ENCODE results near the gene STXBP1.
"Not testable (repeated sequence)": the region's sequence is repeated elsewhere in the genome, so short reads cannot be mapped to it uniquely, and the experiment has no call there.

STXBP1 gene

DNA sequence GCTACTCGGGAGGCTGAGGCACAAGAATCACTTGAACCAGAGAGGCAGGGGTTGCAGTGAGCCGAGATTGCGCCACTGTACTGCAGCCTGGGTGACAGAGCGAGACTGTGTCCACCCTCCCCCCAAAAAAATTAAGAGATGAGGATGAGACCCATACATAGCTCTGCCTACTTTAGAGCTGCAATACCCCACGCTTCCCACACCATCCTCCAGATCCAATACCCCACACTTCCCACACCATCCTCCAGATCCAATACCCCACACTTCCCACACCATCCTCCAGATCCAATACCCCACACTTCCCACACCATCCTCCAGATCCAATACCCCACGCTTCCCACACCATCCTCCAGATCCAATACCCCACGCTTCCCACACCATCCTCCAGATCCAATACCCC lies 34.9 kb upstream of the STXBP1 start:
- DNase-seq, result not testable (repeated sequence)

DNA sequence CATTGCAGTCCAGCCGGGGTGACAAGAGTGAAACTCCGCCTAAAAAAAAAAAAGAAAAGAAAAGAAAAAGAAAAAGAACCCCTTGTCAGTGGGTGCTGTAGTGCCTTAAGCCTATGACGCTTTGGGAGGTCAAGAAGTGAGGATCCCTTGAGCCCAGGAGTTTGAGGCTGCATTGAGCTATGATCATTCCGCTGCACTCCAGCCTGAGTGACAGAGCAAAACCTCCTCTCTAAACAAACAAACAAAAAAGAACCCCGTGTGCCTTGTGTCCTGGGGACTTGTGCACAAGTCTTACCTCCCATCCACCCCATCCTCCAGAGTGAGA lies 33.5 kb upstream of the STXBP1 start:
- no peak for DNase-seq

DNA sequence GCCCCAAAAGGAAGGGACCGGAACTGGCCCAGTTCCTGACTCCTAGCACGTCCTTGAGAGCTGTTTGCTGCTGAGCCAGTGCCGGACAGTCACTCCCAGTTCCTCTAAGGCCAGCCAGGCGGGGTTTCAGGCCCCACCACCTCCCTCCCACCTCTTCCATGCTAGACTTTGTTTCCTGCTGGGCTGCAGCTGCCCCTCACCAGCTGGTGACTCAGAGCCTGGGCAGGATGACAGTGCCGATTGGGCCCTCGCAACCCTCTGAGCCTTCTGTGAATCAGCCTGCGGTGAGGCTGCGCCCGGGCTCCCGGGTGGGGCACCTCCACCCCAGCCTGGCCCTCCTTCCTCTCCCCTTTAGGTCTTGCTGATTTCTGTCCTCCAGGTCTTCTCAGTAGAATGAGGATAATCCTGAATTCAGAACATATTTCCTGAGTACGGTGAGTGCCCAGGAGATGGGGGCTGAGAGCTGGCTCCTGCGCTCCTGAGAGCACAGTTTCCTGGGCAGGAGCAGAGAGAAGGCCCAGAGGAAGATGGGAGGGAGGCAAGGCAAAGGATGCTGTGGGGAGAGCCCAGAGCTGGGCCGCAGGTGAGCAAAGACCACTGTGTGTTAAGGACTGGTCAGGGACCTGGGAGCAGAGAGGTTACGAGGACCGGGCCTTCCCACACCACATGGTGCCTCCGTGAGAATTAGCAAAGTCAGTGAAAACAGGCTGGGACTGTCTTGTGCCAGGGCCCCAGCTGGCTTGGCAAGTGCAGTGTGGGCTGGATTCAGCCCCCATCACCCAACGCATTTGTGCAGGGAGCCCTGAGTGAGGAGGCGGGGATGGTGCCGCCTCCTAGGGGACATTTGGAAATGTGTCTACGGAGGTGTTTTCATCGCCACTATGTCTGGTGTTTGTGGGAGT lies 32.9 kb upstream of the STXBP1 start:
- DNase-seq, result peak in 44 of 51 donors; percentile 10 to 93 (median 62)

DNA sequence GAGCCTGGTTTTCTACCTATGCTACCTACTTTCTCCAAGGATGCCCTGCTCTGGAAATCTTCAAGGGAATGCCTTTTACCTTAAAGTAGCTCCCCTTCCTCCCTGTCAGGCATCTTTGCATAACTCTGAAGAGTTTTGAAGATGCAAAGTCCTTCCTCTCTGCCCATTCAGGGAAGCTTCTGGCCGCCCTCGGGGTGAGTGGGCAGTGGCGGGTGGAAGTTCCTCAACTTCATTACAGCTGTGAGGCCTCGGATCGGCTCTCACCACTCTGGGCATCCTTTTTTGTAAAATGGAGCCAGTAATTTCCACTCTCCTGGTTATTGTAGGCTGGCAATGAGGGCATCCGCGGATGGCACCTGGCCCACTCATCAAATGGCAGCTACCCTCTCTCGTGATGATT lies 31.7 kb upstream of the STXBP1 start:
- no peak for DNase-seq

DNA sequence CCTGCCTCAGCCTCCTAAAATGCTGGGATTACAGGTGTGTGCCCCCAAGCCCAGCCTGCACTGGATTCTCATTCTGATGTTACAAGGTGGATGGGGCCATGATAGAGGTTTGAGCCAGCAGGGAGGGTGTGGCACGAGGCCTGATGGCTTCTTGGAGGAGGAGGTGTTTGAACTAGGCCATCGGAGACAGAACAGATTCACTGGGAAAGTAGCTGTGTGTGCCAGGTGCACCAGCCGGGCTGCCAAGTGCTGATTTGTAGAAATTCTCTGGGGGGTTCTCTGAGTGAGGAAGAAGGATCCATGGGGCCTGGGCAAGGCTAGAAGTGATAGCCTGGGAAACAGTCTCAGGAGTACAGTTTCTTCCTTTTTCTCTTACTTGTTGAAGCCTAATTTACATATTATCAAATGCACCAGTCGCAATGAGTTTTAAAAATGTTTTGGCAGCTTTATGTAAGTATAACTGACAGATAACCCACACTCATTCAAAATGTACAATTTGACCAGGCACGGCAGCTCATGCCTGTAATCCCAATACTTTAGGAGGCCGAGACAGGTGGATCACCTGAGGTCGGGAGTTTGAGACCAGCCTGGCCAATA lies 31.1 kb upstream of the STXBP1 start:
- no peak for DNase-seq

DNA sequence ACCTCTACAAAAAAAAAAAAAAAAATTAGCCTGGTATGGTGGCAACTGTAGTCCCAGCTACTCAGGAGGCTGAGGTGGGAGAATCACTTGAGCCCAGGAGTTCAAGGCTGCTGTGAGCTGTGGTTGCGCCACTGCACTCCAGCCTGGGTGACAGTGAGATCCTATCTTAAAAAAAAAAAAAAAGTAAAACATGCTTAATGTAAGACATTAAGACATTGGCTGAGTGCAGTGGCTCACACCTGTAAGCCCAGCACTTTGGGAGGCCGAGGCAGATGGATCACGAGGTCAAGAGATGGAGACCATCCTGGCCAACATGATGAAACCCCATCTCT lies 27.6 kb upstream of the STXBP1 start:
- DNase-seq, result not testable (repeated sequence)

DNA sequence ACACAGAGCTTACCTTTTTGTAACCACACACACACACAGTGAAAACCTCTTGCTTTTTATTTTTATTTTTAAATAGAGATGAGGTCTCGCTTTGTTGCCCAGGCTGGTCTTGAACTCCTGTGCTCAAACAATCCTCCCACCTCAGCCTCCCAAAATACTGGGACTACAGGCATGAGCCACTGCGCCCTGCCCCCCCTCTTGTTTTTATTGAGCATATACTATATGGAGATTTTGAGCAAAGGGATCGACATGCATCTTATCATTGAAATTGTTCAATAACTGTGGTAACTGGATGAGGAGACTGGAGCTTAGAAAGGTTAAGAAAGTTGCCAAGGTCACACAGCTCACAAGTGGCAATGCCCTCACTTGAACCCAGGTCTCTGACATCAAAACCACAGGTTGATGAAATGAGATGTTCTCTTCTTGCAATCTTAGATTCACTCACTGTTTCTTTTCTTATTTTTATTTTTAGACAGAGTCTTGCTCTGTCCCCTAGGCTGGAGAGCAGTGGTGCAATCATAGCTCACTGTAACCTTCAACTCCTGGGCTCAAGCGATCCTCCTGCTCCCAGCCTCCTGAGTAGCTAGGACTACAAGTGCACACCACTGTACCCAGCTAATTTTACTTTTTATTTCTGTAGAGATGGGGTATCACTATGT lies 26.8 kb upstream of the STXBP1 start:
- no peak for DNase-seq

DNA sequence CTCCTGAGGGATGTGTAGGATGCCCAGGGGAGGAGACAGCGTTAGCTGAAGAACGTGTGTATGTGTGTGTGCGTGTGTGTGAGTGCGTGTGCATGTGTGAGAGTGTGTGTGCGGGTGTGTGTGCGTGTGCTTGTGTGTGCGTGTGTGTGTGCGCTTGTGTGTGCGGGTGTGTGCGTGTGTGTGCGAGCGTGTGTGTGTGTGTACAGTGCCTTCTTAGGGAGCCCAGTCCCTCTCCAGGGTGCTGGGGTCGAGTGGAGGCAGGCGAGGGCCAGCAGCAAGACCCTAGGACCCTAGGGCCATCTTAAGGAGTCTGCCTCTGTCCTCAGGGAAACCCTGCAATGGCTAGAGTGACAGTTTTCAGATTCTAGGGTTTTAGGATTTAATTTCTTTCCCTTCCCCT lies 26.0 kb upstream of the STXBP1 start:
- no peak for DNase-seq

DNA sequence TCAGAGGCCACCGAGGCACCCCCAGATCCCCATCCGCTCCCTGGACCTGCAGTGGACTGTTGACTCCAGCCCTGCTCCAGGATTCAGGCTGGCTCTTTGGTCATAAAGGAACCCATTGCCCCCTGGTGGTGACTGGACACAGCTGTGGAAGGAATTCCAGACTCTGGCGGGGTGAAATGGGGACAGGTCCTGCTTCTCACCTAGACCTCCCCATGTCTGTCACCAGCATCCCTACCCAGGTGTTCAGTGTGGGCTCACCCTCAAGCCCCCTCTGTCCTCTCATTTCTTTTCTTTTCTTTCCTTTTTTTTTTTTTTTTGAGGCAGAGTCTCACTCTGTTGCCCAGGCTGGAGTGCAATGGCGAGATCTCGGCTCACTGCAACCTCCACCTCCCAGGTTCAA lies 25.5 kb upstream of the STXBP1 start:
- peak in 43 of 51 donors; percentile 12 to 86 (median 56) for DNase-seq

DNA sequence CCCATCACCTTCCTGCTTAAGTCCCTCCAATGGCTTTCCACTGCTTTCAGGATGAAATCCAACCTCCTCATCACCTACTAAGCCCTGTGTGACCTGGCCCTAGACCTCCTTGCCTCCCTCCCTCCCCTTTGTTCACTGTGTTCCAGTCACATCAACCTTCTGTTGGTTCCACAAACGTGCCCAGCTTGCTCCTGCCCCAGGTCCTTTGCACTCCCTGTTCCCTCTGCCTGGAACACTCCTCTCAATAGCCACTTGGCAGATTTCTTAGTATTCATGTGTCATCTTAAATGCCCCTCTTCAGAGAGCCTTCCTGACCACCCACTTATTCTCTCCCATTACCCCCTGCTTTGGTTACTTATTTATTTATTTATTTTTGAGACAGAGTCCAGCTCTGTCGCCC lies 24.1 kb upstream of the STXBP1 start:
- DNase-seq, result no peak

DNA sequence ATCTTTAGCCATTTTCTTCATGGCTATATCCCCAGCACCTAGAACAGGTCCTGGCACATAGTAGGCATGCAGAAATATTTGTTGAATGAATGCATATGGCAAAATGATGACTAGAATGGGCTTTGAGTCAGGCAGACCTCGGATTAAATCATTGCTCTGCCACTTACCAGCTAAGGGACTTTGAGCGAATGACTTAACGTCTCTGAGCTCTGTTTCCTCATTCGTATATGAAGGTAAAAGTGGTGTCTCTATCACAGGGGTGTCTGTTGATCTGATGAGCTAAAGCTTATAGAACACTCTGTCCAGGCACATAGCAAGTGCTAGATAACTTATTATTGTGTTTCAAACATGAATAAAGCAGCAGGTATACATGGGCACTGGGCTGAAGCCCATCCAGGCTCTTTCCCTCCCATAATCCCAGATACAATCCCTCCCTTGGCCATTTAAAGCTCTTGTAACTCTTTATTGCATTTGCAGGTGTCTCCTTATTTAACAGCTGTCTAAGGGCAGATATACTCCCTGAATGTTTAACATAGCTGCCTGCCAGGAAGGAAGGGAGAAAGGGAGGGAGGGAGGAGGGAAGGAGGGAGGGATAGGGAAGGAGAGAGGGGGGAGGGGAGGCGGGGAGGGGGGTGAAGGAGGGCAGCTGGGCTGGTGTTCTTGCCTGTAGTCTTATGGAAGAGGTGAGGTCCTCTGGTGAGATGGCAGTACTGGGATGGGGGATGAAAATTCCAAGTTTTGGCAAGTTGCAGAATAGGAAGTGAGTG lies 23.2 kb upstream of the STXBP1 start:
- no peak for DNase-seq

DNA sequence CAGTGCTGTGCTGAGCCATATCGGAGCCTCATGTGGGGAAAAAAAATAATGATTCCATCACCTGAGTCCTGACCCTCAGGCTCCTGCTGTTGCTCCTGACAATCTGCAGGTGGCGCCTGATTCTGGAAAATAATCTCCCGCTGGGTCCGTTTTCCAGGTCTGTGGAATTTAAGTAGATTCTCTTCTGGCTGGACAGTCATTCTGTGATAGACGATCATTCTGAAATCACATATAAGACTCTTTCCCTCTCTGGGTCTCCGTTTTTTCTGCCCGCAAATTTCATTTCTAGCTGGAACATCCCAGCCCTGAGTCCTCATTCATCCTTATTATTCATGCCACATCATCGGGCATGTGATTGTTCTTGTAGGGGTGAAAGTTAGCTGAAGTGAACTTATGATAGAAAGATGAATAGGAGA lies 22.1 kb upstream of the STXBP1 start:
- DNase-seq, result peak in 32 of 51 donors; percentile 13 to 70 (median 42)

DNA sequence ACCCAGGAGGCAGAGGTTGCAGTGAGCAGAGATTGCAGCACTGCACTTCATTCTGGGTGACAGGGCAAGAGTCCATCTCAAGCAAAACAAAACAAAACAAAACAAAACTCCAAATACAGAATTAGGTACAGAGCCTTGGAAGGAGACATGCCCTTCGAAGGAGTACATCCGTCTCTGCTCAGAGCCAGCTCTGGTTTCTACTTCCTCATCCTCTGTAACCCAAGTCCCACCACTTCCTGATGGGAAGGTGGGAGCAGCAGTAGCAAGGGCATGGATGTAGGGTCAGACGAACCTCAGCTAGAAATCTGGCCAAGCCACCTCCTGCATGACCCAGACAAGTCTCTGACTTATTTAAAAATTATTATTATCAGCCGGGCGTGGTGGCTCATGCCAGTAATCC lies 16.5 kb upstream of the STXBP1 start:
- no peak for DNase-seq

DNA sequence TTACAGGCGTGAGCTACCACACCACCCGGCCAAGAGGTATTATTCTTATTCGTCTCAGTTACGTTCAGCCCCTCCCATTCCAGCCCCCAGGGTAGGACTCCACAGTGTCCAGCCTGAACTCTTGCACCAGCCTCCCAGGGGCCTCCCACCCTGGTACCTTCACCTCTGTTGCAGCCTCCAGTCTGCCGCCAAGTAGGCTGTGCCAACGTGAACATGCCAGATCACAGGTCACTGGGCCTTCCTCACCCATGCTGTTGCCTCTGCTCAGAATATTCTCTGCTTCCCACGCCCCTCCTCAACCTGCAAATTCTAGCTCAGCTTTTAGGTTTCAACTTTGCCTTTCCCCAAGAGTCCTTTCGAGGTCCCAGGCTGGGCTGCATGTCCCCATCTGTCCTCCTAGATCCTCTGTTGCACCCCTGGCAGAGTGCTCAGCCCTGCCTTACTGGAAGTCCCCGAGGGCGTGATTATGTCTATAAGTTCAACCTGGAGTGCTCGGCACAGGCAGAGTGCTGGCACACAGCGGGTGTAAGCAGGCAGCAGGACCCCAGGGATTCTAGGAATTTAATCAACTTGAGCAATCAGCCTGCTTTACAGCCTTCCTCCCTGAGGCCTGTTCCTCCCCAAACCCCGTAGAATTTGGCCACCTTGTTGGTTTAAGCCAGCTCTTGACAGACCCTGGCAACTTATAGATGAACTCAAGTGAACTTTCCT lies 13.1 kb upstream of the STXBP1 start:
- DNase-seq, result no peak

DNA sequence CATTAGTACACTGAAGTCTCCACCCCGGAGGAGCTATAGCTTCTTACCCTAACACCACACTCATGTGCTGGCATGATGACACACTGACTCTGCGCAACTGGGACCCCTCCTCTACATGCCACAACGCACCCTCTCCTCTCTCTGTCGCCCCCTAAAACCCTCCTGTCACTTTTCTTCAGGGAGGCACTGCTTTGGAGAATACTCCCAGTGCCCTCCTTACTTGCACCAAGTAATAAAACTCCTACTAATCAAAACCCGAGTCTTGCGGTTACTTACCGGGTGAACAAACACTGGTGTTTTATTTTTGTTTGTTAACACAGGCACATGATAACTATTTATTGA lies 12.6 kb upstream of the STXBP1 start:
- DNase-seq, result no peak

DNA sequence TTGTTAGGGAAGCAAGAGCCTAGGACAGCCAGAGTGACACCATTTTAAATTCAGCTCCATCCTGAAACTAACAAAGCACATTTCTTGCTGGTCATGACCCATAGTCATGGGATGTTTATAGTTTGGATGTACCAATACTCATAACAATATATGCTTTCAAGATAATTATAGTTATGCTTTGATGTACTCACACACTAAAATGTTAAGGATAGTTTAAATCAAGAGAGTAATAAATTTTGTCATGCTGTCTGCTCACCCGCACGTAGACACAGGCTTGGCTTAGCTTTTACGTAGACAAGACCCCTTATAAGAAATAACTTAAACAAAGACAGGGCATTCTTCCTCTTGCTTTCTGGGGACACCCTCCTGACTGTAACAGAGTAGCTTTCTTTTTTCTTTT lies 8.9 kb upstream of the STXBP1 start:
- no peak for DNase-seq

DNA sequence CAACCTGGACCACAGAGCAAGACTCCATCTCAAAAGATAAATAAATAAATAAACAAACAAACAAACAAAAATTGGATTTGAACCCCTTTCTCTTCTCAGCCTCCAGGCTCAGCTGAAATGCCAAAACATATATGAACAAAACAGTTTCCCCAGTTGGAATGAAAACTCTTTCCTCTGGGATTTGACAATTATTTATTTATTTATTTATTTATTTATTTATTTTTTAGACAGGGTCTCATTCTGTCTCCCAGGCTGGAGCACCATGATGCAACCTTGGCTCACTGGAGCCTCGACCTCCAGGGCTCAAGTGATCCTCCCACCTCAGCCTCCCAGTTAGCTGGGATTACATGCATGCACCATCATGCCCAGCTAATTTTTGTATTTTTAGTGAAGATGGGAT lies 6.0 kb upstream of the STXBP1 start:
- DNase-seq, result no peak

DNA sequence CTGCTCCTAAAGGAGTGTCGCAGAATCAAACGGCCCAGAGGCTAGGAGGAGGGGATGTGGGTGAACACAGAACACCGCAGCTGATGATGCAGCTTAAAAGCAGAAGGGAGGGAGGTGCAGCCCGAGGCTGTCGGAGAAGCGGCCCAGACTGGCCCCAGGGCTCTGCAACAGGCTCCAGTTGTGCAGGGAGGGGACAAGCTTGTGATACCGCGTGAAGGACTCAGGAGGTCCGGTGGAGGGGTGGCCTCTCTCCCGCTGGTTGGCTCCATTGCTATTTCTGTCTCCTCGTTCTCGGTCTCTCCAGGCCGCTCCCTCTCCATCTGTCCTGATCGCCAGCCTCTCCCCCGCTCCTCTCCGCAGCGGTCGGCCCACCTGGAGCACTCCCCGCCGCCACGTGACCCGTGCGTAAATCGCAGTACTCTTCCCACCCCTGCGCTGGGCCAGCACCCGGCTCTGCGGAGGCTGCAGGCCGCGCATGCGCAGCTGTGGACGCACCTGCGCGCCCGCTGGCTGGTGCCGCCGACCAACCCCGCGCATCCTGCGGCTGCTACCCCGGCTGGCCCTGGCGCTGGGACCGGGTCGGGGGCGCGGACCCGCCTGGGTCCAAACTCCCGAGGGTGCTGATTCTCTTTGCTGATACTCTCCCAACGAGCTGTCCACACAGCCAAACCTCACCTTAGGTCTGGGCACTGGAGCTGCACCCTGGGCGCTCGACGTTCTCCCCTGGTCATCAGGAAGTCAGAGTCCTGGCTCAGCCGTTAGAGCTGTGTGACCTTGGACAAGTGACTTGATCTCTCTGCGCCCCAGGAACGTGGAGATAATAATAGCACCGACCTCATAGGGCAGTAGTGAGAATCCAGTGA lies 3.7 kb upstream of the STXBP1 start:
- DNase-seq, result peak in 49 of 51 donors; percentile 18 to 85 (median 61)

DNA sequence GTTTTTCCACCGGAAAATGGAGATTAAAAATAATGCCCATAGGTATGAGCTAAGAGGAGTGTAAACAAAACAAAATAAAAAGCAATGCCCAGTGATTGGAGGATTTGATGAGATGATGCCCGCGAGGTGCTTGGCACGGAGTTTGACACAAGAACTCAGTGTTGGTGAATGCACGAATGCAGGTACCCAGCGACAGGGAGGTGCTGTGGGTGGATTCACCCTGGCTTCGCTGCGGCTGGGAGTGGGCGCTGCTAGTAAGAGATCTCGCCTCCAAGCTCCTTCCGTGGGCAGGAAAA lies 526 bp upstream of the STXBP1 start:
- no peak for DNase-seq

DNA sequence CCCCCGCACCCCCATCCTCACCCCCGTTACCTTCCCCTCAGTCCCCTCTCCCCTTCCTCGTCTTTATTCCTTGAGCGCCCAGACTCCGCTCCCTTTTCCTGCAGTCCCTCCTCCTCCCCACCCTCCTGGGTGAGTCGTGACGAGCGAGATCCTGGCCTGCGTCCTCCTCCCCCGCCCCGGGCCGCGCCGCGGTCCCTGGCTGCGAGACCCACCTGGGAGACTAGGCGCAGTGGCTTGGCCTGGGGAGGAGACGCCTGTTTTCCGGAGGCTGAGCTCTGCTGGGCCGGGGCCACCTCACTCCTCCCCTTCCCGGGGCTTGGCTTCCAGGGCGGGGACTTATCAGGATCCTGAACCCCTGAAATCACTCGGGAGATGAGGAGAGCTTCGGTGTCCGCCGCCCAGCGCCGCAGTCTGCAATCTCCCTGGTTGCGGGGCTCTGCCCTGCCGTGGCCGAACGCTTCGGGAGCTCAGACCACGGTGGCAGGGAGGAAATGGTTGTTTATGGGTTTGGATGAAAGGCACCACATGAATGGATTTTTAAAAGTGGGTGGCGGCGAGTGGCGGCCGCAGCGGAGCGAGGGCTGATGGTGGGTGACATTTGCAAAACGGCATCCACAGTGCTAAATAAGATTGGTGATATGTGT lies 984 bp downstream of the STXBP1 start:
- DNase-seq, result peak in 42 of 51 donors; percentile 3 to 76 (median 28)
